SK-N-SH treated with all-trans-retinoic acid at 6 μM for 48 hours (cell line): Measurements from ENCODE around the gene PTPRC.

Experiments used
- CREB5 ChIP-seq: fragments of 250-450 bp; sonication (Bioruptor Pico); IDR thresholded peaks from 2 replicates; pipeline ENCODE4 v1.5.1; 2020; ENCODE audit warnings: low read depth, mild to moderate bottlenecking, moderate library complexity
- CSDC2 ChIP-seq: fragments of 250-450 bp; sonication (Bioruptor Pico); IDR thresholded peaks from 2 replicates; pipeline ENCODE4 v1.5.0; 2020; ENCODE audit warnings: mild to moderate bottlenecking, moderate library complexity
- ISL1 ChIP-seq: fragments of 250-450 bp; sonication (Bioruptor Pico); IDR thresholded peaks from 2 replicates; pipeline ENCODE4 v2.1.2; 2022; ENCODE audit warnings: mild to moderate bottlenecking, moderate library complexity
- PATZ1 ChIP-seq: fragments of 250-450 bp; sonication (Bioruptor Pico); IDR thresholded peaks from 2 replicates; pipeline ENCODE4 v1.8.0; 2020; ENCODE audit warnings: mild to moderate bottlenecking, moderate library complexity, borderline replicate concordance
- PPARA ChIP-seq: fragments of 250-450 bp; sonication (Bioruptor Pico); IDR thresholded peaks from 2 replicates; pipeline ENCODE4 v1.5.0; 2020; ENCODE audit warnings: mild to moderate bottlenecking, borderline replicate concordance
- RARB ChIP-seq: fragments of 250-450 bp; sonication (Bioruptor Pico); IDR thresholded peaks from 2 replicates; pipeline ENCODE4 v1.8.0; 2021; ENCODE audit warnings: mild to moderate bottlenecking, moderate library complexity
- SNAI2 ChIP-seq: fragments of 250-450 bp; sonication (Bioruptor Pico); IDR thresholded peaks from 2 replicates; pipeline ENCODE4 v1.5.0; 2020; ENCODE audit warnings: mild to moderate bottlenecking, moderate library complexity
- TCF4 ChIP-seq: fragments of 250-450 bp; sonication (Bioruptor Pico); IDR thresholded peaks from 2 replicates; pipeline ENCODE4 v1.8.0; 2021; ENCODE audit warnings: mild to moderate bottlenecking, moderate library complexity, borderline replicate concordance
- ZFP30 ChIP-seq: fragments of 450-650 bp; formaldehyde crosslinking; IDR thresholded peaks from 2 replicates; pipeline ENCODE4 v1.5.0; 2022; ENCODE audit warnings: mild to moderate bottlenecking, moderate library complexity
- ZNF70 ChIP-seq: fragments of 450-650 bp; formaldehyde crosslinking; IDR thresholded peaks from 2 replicates; pipeline ENCODE4 v1.5.0; 2020; ENCODE audit warnings: mild to moderate bottlenecking, moderate library complexity

GRCh38 chr1:198619375-198620140, 19.3 kb upstream of the PTPRC start:
- TF ChIP-seq CSDC2 (CRISPR knock-in tag) (no peak), ISL1 (CRISPR knock-in tag) (no peak), ZFP30 (no peak), PATZ1 (CRISPR knock-in tag) (no peak), PPARA (no peak), SNAI2 (CRISPR knock-in tag) (no peak), ZNF70 (CRISPR knock-in tag) (no peak), CREB5 (no peak), RARB (no peak), TCF4 (CRISPR knock-in tag) (no peak)
